Embryonic facial prominence (tissue), 1 donor: ENCODE data around the gene LMAN1L.

ENCODE experiments used
- DNase-seq: peaks from one replicate; pipeline ENCODE4 v3.0.0-alpha.2; 2016; ENCODE audit errors: extremely low spot score

LMAN1L gene

GRCh38 chr15:74816624-74817369 is 4.2 kb downstream of the LMAN1L start:
- no peak for DNase-seq

GRCh38 chr15:74817370-74817737 is 4.7 kb downstream of the LMAN1L start:
- no peak for DNase-seq

GRCh38 chr15:74820056-74820455 is 7.4 kb downstream of the LMAN1L start:
- no peak for DNase-seq

GRCh38 chr15:74821091-74821789 is 8.6 kb downstream of the LMAN1L start:
- DNase-seq = no peak

GRCh38 chr15:74821790-74822158 is 9.1 kb downstream of the LMAN1L start:
- no peak for DNase-seq

GRCh38 chr15:74822233-74822632 is 9.6 kb downstream of the LMAN1L start:
- no peak for DNase-seq

- DNase-seq = no peak
Measured at GRCh38 chr15:74823324-74823723, 10.7 kb downstream of the LMAN1L start.

GRCh38 chr15:74824976-74825375 is 12.3 kb downstream of the LMAN1L start:
- DNase-seq = no peak

- DNase-seq = no peak
Measured at GRCh38 chr15:74825866-74826265, 13.2 kb downstream of the LMAN1L start.

GRCh38 chr15:74826364-74826819 is 13.8 kb downstream of the LMAN1L start, which contains the start of gene CPLX3:
CPLX3 (plus strand) TSS chr15:74826627; CDS start chr15:74826704, 77 bp downstream.
- DNase-seq = no peak

- DNase-seq = no peak
Measured at GRCh38 chr15:74826921-74827320, 14.3 kb downstream of the LMAN1L start.

GRCh38 chr15:74827614-74828013 is 15.0 kb downstream of the LMAN1L start:
- no peak for DNase-seq

- DNase-seq = no peak
Measured at GRCh38 chr15:74828835-74829234, 16.2 kb downstream of the LMAN1L start.

- no peak for DNase-seq
Measured at GRCh38 chr15:74829486-74829885, 16.9 kb downstream of the LMAN1L start.

- DNase-seq = no peak
Measured at GRCh38 chr15:74829991-74830390, 17.4 kb downstream of the LMAN1L start.

- no peak for DNase-seq
Measured at GRCh38 chr15:74830868-74831267, 18.2 kb downstream of the LMAN1L start.

GRCh38 chr15:74831813-74832495 is 19.3 kb downstream of the LMAN1L start:
- DNase-seq = no peak

GRCh38 chr15:74832826-74833225 is 20.2 kb downstream of the LMAN1L start:
- DNase-seq = no peak

- DNase-seq = no peak
Measured at GRCh38 chr15:74833376-74834107, 20.9 kb downstream of the LMAN1L start.

- DNase-seq = no peak
Measured at GRCh38 chr15:74835312-74835823, 22.7 kb downstream of the LMAN1L start.

- no peak for DNase-seq
Measured at GRCh38 chr15:74836846-74837245, 24.2 kb downstream of the LMAN1L start.
